NOMO-1 treated with DMSO at 0.1 percent for 48 hours (cell line): ENCODE data around the gene RUNDC3A.

Experiments used
- DNase-seq: peaks from one replicate; lab custom pipeline; 2025; ENCODE audit not compliant: unreplicated experiment; lab: John Stamatoyannopoulos, UW

RUNDC3A gene

DNA sequence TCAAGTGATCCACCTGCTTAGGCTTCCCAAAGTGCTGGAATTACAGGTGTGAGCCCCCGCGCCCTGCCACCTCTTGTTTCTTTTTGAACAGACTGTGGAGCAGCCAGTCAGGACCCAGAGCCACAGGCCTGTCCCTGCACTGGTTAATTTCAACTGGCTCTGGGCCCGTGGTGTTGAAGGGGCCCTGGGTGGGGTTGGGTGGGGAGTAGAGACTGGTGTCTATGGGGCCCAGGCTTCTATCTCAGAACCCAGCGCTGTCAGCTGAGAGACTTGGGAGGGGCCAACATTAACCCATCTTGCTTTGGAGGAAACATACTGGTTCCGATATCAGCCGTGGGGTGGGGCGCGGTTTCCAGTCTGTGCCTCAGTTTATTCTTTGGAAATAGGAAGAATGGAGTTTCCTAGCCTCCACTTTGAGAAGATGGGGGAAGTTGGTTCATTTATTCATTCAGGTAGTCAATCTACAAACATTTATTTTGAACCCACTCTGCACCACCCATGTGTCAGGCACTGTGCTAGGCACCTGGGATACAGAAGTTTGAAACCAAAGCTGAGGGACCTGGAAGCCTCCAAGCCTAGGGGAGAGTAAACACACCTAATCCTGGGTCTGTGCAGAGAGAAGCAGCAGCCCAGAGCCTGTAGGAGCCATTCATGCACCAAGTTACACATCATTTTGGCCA, 24.9 kb upstream of the RUNDC3A start:
- no peak for DNase-seq

GRCh38 chr17:44284024-44284400, 24.4 kb upstream of the RUNDC3A start:
- no peak for DNase-seq

DNA sequence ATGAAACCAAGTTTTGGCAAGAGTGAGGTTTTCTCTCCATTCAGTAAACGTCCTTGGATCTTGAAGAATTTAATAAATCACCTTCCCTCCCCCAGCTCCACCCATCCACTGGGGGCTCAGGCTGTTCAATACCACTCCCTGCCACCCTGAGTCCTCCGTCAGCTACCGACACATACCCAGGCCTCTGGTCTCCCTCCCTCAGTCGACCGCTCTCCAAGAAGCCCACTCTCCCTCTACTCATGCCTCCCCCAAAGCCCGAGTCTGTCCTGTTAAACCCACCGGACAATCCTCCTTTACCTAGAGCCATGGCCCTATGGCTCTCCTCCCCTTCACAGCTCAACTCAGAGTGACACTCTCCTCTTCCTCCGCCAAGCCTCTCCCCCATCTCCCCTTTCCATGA, 20.8 kb upstream of the RUNDC3A start:
- DNase-seq, result no peak

DNA sequence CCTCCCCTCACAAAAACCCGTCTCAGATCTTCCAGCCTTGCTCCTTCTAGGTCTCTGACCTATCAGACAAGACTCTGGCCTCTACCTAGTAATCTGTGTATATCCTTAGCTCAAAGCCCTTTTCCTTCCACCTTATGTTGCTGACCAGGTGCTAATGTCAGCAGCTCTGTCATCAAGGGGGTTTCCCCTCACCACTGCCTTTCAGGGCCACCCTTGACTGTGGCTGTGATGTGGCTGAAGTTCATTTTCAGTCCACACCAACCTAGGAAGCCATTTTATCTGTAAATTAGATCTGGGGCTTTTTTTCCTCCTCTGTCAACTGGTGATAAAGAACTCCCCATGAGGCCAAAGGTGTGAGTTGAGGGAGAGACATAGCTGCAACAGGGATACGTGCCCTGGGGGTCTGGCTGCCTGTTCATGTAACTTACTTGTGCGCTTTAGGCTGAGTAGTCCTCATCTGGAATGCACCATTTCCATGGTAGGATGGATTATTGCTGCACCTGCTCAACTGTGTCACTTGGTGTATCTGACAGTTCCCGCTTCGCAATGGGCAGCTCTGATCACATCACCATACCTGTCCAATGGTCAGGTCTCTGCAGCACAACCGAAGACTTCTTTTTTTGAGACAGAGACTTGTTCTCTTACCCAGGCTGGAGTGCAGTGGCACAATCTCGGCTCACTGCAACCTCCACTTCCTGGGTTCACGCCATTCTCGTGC, 14.7 kb upstream of the RUNDC3A start:
- DNase-seq, result no peak

DNA sequence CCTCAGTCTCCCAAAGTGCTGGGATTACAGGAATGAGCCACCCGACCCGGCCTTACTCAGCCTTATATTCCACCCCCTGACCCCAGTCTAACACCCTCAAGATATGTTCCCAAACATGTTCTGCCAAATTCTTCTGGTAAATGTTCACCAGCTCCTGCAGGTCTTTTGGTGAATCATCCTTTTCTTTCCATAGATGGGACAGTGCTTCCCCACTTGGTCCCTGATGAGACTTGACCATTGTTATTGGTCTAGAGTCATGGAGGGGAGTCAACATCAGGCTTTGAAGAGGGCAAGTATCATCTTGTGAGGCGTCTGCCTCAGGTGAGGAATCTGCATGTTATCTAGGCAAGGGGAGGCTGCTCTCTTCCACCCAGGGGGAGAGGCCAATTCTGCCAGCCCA, 10.4 kb upstream of the RUNDC3A start:
- DNase-seq, result no peak

GRCh38 chr17:44304651-44305050, 3.8 kb upstream of the RUNDC3A start:
- DNase-seq, result no peak

DNA sequence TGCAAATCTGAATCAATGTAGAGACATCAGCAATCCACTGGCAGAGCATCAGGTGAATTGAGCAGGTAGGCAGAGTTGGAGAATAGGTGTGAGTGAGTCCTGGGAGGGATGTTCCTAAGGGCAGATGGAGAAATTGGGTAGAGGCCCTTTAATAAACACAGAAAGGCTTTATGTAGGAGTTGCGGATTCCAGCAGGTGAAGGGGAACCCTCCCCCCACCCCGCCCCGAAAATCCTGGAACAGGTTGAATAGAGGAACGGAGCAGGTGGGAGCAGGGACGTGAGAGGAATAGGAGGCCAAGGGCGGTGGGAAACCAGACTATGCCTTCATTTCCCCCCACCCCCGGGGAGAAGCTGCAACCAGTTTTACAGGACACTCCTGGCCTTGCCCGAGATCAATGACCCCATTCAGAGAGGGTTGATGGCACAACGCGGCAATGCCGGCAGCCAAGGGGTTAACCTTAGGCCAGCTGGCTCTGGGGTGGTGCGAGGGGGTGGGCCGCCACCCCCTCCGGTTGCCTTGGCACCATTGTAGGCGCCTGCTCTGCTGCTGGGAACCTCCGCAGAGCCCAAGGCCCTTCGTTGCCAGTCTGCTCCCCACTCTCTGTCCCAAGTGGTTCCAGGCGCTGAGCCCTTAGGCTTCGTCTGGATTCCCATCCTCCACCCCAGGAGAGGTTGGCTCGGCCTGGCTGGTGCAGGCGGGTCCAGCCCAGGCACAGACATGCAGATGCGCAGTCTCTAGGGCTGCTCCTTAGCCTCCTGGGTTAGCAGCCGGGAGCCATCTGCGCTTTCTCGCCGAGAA, 814 bp upstream of the RUNDC3A start:
- DNase-seq, result no peak

GRCh38 chr17:44308865-44309264, 464 bp downstream of the RUNDC3A start:
- DNase-seq, result no peak

DNA sequence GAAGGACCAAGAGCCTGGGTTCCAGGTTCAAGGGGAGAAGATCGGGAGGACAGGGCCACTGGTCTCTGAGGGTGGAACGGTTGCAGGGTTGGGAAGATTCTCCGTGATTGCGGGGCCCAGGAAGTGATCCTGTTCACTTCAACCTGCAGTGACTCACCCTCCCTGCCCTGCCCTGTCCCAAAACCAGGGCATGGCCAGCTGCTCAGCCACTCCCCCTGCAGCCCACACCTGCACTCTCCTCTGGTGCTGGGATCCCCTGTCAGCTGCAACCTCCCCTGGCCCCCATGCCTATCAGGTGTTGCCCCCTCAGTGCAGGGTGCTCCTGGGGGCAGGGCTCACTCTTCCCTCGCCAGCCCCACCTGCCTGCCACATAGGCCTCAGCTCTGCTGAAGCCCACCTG, 1.1 kb downstream of the RUNDC3A start:
- DNase-seq, result no peak

DNA sequence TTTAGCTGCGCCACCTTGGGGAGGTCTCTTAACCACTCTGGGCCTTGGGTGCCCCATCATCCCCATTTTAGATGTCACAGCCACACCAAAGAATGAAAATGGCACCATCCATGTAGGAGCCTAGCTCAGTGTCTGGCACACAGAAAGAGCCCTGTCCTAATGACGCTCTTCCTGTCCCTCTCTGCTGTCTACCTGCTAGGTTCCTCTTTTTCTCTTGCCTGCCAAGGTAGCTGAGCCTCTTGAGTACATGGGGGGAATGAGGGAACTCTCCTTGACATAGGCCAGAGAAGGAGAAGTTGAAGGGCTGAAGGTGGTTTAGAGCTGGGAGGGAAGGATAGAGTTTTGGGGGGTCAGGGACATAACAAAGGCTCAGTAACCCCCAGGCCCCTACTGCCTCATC, 1.8 kb downstream of the RUNDC3A start:
- peak; percentile 15 for DNase-seq

DNA sequence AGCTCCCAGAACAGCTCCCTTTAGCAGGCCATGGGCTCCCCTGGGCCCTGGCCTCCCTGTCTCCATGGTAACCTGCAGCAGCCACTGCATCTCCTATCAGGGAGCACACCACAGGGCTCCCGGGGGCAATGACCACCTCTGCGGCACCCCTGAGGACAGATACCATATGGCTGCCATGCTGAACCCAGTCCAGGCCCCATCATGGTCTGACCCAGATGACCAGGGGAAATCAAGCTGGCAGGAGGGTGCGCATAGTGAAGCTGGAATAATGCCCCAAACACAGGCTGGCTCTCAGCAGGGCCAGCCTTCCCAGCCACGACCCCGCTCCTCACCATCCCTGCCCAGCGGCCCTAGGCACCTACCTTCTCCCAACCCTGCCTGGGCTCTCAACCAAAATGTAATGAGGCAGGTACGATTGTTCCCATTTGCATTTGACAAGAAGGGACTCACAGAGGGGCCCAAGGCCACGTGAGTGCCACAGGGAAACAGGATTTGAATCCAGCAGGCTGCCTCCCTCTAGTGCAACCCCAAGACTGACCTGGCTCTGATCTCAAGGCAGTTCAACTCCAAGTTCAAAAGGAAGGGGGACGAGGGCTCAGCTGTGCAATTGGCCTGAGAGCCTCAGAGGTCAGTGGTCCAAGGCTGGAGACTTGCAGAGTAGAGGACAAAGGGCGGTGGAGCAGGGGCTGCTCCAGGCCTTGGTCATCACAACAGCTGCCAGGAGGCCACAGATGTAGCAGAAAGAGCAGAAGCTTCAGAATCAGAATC, 2.4 kb downstream of the RUNDC3A start:
- DNase-seq, result no peak

DNA sequence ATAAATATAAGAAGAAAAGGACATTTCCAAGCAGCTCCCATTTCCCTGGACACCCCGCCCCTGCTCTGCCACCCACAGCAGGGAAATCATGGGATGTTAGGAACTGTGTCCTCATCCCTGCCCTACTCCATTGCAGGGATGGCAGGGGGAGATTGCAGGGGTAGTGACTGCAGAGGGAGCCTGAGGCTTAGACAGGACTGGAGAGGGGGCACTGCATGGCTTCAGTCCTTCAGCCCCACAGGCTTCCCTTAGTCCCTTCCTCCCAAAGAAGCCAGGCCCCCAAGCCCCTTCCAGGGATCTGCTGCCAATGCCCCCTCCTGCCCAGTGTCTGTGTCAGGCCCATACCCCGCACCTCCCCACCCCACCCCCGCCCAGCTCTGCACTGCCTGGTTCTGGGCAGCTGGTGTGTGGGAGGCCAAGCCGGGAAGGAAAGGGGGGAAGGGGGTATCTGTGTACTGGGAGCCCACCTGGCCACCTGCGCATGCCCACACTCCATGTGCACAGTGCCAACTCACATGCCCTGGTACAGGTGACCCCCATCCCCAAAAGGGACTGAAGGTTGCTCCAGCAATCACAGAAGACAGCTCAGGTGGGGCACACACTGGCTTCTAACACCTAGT, 3.3 kb downstream of the RUNDC3A start:
- no peak for DNase-seq

DNA sequence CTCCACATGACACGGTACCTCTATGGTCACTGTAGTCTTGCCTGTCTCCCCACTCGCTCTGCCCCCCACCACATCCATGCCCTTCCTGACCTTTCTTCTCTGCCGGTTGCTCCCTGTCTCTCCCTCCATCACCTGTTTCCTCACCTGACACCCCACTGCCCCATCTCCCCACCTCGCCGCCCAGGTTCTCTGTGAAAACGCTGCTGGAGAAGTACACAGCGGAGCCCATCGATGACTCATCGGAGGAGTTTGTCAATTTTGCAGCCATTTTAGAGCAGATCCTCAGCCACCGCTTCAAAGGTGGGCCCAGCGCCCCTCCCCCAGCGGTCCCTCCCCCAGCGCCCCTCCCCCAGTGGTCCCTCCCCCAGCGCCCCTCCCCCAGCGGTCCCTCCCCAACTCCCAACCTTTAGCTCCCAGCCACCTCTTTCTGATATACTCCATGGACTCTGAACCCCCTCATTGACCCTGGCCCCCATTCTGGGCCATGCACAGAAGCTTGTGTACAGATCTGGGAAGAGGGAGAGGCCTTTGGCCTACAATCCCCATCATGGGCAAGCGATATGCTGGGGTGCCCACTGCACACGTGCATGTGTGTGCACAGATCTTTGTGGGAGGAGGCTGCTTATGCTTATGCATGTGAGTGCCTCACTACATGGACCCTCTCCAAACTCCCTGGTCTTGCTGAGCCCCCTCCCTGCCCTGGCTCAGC, 4.1 kb downstream of the RUNDC3A start:
- no peak for DNase-seq

GRCh38 chr17:44314031-44314430, 5.6 kb downstream of the RUNDC3A start:
- DNase-seq, result no peak

GRCh38 chr17:44314524-44314868, 6.1 kb downstream of the RUNDC3A start:
- DNase-seq, result no peak

DNA sequence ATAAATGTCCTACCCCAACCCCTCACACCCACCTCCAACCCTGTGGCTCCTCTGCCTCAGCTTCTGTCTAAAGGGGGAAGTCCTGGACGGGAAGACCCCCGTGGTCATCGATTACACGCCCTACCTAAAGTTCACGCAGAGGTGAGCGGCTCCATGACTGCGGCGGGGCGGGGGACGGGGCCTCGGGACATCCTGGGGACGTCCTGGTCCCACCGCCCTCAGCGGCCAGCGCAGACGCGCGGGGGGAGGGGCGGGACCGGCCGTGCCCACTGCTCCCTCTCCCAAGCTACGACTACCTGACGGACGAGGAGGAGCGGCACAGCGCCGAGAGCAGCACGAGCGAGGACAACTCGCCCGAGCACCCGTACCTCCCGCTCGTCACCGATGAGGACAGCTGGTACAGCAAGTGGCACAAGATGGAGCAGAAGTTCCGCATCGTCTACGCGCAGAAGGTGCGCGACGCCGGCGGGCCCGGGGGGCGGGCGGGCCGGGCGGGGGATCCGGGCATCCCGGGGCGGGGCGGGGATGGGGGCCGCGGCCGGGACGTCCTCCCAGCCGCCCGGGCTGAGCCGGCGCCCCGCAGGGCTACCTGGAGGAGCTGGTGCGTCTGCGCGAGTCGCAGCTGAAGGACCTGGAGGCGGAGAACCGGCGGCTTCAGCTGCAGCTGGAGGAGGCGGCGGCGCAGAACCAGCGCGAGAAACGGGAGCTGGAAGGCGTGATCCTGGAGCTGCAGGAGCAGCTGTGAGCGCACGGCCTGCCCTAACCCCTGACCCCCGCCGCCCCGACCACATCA, 6.7 kb downstream of the RUNDC3A start:
- no peak for DNase-seq

- no peak for DNase-seq
Observed at GRCh38 chr17:44315760-44316731, 7.6 kb downstream of the RUNDC3A start.

DNA sequence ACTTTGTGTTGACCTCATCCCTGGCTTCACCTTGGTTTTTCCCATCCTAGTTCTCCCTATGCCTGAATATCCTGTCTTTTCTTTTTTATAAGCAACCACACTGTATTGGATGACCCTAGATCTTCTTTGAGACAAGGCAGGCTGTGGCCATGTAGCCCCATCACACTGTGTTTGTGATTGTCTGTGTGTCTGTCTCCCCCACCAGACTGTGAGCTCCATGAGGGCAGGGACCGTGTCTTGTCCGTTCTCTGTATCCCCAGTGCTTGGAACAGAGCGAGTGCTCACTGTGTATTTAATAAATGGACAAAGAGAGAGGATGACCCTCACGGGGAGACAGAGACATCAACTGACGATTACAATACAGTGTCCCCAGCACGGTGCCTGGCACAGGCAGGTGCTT, 9.1 kb downstream of the RUNDC3A start:
- DNase-seq, result no peak
